Measurements from ENCODE around the gene PCDHGA1. TPM values are rescaled to one million over a fixed set of nuclear protein-coding genes. Genes with fewer than 3 reads are reported as not detected.

Gene PCDHGA1
- polyA plus RNA-seq, 1 experiment, result 1.8 TPM

GRCh38 chr5:141512911-141513626, 182.8 kb downstream of the PCDHGA1 start:
- Histone ChIP-seq H3K4me3 (ENCODE audit: low read depth, low read length) (peak overlapping the region; percentile 39), H3K36me3 (ENCODE audit: control insufficient read depth, insufficient read depth, low read length) (peaks cover 11% of the 10 kb centered on the region), H3K27me3 (ENCODE audit: control insufficient read depth, insufficient read depth, low read length) (no peaks in the 10 kb centered on the region)
- DNase-seq (ENCODE audit: low read depth), result no peak
- ChIA-PET CTCF (interaction anchor here (0.7 to 11.0 kb wide), 27 partner anchors 9 to 116 kb away, joined by 3 to 170 read pairs (median 4); partner anchors contain the start of genes PCDHGA10, PCDHGA11, PCDHGA12 and PCDHGB7), POLR2A (interaction anchor here (0.6 to 1.0 kb wide), 2 partner anchors 9 to 1404 kb away, joined by 5 to 6 read pairs; no protein-coding TSS in a partner anchor)
- no peak for TF ChIP-seq CTCF (IDR thresholded peaks at IDR 0.05; ENCODE audit: insufficient read depth, low read depth, low read length)

GRCh38 chr5:141513627-141514329, 183.5 kb downstream of the PCDHGA1 start:
- Histone ChIP-seq H3K27me3 (ENCODE audit: control insufficient read depth, insufficient read depth, low read length) (no peaks in the 10 kb centered on the region), H3K4me3 (ENCODE audit: low read depth, low read length) (peak overlapping the region; percentile 39), H3K36me3 (ENCODE audit: control insufficient read depth, insufficient read depth, low read length) (peaks cover 11% of the 10 kb centered on the region)
- POLR2A ChIA-PET, result interaction anchor here (0.6 kb wide), 1 partner anchor 1131 kb away, joined by 3 read pairs; no protein-coding TSS in a partner anchor
- no peak for TF ChIP-seq CTCF (IDR thresholded peaks at IDR 0.05; ENCODE audit: insufficient read depth, low read depth, low read length)
- peak; percentile 49 for DNase-seq (ENCODE audit: low read depth)
- CTCF ChIA-PET, result interaction anchor here (1.0 to 11.0 kb wide), 22 partner anchors 10 to 117 kb away, joined by 3 to 170 read pairs (median 6); partner anchors contain the start of genes PCDHGA10, PCDHGA11, PCDHGA12 and PCDHGB7

GRCh38 chr5:141514330-141515133, 184.2 kb downstream of the PCDHGA1 start:
- no peaks in the 10 kb centered on the region for H3K27me3 ChIP-seq (ENCODE audit: control insufficient read depth, insufficient read depth, low read length)
- ChIA-PET POLR2A (interaction anchor here (0.6 kb wide), 1 partner anchor 1130 kb away, joined by 3 read pairs; no protein-coding TSS in a partner anchor), CTCF (interaction anchor here (0.9 to 11.0 kb wide), 12 partner anchors 8 to 96 kb away, joined by 3 to 170 read pairs (median 8); partner anchors contain the start of genes PCDHGA11, PCDHGB7 and PCDHGC3)
- DNase-seq (ENCODE audit: low read depth), result peak; percentile 44
- no peak overlapping the region for H3K4me3 ChIP-seq (ENCODE audit: low read depth, low read length)
- TF ChIP-seq CTCF (IDR thresholded peaks at IDR 0.05; ENCODE audit: insufficient read depth, low read depth, low read length), result no peak
- H3K36me3 ChIP-seq (ENCODE audit: control insufficient read depth, insufficient read depth, low read length), result peaks cover 10% of the 10 kb centered on the region

GRCh38 chr5:141515141-141515540, 184.8 kb downstream of the PCDHGA1 start:
- no peaks in the 10 kb centered on the region for H3K27me3 ChIP-seq (ENCODE audit: control insufficient read depth, insufficient read depth, low read length)
- TF ChIP-seq CTCF (IDR thresholded peaks at IDR 0.05; ENCODE audit: insufficient read depth, low read depth, low read length), result no peak
- DNase-seq (ENCODE audit: low read depth), result no peak
- ChIA-PET POLR2A (no interaction called here), CTCF (interaction anchor here (0.9 to 11.0 kb wide), 9 partner anchors 9 to 99 kb away, joined by 3 to 170 read pairs (median 7); partner anchors contain the start of genes PCDHGA11, PCDHGB7 and PCDHGC3)
- H3K36me3 ChIP-seq (ENCODE audit: control insufficient read depth, insufficient read depth, low read length), result peaks cover 9% of the 10 kb centered on the region
- H3K4me3 ChIP-seq (ENCODE audit: low read depth, low read length), result no peak overlapping the region
